ENCODE data around the gene ROR2.
A peak's percentile ranks its signal among the peaks of the same experiment; 100 is the strongest.
"Not testable (repeated sequence)": the region's sequence is repeated elsewhere in the genome, so short reads cannot be mapped to it uniquely, and the experiment has no call there.

ROR2 gene

DNA sequence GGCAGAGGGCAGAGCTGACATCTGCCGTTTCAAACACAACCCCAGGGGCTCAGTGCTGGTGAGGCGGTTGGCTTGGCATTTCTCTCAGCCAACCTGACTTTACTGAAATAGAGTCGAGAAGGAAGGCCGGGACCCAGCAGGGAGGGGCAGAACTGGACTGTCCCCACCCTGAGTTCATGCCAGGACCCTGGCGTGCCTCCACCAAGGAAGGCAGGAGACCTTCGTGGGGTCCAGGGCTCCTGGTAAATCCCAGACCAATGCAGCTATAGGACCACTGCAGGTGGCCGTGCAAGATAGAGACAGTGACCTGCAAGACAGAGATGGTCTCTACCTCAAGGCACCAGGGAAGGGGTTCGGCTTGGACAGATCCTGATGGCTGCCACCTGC is 132.9 kb downstream of the ROR2 start:
- DNase-seq (ENCODE audit: low read depth in 2 of 2), result no peak

DNA sequence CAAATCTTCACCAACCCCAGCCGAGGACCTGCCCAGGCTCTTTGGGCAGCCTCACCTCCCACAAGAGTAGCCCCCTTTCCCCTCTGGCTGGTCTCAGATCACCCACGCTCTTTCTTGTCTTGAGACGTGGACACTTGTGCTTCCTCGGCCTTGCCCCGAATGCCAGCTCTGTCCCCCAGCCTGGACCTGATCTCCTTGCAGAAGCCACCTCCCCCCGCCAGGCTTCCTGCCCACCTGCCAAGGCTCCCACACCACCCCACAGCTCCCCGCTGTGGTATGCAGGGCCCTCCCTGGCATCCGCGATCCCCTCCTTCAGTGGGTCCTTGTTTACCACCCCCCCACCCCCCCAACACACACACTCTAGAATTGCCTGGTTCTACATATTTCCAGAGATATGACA is 133.7 kb downstream of the ROR2 start:
- DNase-seq (ENCODE audit: low read depth in 2 of 2), result no peak

DNA sequence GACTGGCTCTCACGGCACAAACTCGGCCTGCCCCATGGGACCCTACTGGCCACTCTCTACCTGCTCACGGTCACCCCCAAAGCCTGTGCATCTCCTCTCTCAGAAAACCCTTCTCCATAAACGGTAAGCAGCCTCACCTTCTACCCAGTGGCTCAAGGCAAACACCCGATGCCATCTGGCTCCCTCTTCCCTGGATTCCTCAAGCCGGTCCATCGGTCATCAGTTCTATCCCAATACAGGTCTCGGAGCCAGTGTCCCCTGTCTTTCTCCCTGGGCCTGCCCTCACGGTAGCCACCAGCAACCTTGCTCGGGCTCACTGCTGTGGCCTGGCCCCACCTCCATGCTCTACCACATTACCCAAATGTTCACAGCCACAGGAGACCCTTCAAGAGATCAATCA is 134.1 kb downstream of the ROR2 start:
- DNase-seq (ENCODE audit: low read depth in 2 of 2), result no peak

DNA sequence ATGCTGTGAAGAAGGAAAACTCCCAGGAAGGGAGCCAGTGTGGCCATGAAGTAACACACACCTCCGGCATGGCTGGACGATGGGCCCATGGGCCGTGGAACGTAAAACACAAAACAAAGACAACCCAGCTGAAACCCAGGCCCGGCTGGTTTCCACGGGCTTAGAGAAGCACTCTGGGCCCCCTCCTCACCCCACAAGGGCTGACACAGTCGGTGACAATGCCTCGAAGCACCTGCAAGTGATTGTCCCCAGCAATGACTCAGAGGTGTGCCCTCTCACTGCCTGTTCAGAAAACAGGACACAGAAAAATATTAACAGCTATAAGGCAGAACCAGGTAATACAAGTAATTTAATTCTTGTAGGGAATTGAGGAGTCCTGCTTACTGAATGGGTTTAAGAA is 135.3 kb downstream of the ROR2 start:
- no peak for DNase-seq (ENCODE audit: low read depth in 2 of 2)

DNA sequence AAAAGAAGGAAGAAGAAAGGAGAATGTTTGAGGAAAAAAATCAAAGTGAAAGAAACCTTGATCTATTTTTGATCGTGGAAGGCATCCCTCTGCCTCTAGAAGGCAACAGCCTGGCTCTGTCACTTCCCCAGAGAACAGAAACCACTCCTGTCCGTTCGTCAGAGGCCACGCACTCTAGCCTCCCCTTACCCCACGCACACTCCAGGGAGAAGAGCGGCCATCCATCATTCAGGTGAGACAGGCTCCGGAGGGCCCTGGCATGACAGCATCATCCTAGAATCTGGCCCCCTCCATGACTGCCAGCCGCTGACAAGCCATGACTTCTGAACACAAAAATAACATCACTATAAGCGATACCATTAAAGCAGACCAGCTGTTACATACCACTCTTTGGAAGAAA is 135.8 kb downstream of the ROR2 start:
- no peak for DNase-seq (ENCODE audit: low read depth in 2 of 2)

DNA sequence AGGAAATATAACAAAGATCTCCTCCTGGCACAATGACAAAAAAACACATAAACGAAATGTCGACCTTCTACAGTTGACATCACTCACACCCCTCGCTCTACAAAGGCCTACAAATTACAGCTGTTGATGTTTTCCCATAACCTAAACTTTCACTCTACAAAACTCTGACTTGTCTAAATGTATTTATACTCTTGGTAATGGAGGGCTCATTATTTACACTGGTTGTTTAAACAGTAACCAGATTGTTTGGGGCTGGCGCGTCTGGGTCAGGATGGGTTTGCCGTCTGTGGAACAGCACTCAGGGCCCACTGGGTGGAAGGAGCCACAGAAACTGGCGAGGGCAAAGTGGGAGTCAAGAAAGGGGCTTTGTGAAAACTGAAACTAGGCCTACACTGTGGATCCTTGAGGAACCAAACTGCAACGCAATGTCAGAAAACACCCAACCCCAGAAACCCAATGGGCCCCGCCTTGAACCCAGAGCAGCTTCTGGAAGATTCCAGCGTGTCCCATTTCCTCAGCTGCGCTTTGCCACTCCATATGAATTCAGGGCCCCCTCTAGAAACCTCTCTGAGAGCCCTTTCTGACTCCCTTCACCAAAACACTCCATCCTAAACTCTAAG is 136.7 kb downstream of the ROR2 start:
- DNase-seq (ENCODE audit: low read depth in 2 of 2), result no peak

DNA sequence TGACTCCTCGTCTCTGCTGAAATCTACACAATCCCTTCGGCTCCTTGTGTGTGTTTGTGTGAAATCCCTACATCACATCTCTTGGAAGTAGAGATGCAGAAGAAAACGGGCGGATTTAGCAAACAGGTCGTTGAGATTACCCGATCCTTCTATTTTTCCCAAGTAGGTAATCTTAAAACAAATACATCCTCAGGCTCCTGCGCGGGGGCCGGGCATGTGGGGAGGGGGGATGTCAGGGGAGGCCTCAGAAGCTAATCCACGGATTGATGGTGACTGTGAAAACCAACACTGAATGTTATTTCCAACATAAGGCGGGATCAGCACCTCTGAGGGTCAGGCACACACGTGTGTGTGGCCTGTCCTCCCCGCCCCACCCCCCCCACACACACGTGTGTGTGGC is 137.8 kb downstream of the ROR2 start:
- DNase-seq (ENCODE audit: low read depth in 2 of 2), result no peak

DNA sequence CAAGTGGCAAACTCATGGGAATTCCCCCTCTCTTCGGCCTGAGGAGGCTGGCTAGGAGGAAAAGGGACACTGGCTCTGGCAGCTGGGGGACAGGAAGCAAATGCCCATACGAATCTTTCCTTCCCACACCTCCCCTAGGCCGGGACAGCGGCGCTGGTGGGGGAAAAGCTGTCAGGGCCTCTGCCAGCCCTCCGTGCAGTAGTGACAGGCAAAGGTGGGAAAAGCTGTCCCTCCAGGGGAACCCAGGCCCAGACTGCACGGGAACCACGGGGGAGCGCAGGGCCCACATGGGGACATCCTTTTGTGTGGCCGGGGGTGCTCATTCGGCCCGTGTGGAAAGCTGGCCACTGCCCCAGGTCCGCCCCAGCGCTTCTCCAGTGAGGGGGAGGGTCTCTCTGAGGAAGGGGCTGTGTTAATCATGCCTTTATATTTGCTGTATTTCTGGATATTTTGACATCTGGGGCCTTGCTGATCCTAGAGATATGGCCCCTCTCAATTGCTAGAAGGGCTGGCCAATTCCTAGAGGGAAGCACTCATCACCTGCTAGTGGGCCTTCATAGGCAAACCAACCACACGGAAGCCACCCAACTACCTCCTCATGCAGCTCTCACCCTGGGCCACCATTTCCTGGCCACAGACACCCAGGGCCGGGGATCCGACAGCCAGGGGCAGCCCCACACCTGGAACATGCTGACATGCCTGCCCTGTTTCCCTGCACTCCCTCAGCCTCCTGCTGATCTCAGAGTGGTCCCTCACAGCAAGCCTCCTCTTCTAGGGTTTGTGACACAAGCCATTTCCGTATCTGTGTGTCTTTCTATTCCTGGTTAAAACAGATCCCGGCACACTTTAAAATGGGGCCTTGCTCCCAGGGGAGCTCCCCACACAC is 138.8 kb downstream of the ROR2 start:
- no peak for DNase-seq (ENCODE audit: low read depth in 2 of 2)

DNA sequence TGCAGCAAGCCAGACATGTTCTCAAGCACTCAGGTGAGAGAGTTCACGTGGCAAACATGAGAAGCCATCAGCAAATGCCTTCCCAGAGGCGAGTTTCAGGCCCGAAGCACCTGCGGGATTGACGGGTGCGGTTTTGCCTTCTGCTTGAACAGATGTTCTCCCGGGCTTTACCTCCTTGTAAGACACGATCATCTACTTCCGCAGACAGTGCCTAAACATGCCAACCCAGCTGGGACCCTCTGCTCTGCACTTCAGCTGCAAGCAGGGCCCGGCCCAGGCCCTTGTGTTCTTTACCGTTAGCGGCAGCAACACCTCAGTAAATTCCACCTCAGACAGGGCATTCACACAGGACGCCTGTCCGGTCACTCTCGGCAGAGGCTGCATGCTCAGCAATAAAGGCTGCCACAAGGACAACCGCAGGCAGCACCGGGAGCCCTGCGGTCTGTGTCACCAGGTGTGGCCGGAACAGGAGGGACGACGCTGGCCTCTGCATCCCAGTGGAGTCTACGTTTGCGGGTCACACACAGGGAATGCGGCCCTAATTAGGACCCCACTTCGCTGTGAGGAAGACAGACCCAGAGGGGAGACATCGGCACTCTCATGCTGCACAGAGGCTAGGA is 139.6 kb downstream of the ROR2 start:
- DNase-seq (ENCODE audit: low read depth in 2 of 2), result no peak

DNA sequence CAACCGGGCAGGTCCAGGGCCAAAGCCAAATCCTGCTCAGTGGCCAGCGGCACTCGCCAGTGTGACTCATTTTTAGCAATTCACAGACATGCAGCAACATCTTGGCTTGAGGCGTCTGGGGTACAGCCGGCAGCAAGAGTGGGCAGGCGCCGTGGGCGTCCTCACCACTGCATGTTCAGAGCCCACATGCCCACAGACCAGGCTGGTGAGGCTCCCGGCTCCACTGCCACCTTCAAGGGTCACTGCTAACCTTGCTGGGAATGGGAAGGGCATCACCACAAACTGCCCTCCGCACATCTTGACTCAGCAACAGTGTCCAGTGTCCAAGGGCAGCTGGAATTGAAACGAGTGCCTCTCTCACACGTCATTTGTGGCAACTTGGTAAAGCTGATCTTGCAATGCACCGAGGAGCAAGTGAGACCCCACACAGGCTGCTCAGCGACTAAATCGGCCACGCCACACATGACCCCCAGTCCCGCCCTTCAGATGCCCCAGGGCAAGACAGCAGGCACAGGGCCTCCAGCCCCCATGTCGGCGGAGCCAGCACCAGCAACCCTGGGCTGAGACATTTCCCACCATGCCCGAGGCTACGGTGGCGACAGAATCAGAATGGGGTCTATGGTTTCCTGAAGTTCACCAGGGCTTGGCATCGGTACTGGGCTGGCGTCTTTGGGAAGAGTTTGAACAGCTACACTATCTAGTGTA is 140.3 kb downstream of the ROR2 start:
- DNase-seq (ENCODE audit: low read depth in 2 of 2), result no peak

DNA sequence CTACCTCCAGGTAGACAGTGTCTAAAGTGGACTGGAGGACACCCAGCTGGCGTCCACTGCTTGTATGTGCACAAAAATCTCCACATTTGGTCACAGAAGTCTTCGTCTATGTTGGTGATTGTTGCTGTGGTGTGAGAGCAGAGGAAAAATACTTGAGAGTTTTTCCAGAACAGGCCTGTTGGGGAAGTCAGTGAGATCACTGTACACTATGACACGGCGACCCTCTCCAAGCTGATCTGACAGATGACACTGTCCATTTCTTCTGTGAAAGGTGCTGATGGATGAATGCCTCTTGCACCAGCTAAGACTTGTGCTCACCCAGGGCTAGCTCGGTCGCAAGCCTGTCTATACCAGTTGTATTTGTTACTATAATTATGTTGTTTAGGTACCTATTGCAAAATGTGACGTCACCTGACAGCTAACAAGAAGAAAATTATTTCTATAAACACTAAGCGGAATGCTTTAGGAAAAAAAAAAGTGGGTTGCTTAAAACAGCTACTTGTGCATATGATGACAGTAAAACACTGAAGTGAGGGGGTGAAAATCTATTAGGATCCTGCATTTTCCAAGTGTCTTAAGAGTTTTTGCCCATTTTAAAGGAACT is 142.3 kb downstream of the ROR2 start:
- no peak for DNase-seq (ENCODE audit: low read depth in 2 of 2)

DNA sequence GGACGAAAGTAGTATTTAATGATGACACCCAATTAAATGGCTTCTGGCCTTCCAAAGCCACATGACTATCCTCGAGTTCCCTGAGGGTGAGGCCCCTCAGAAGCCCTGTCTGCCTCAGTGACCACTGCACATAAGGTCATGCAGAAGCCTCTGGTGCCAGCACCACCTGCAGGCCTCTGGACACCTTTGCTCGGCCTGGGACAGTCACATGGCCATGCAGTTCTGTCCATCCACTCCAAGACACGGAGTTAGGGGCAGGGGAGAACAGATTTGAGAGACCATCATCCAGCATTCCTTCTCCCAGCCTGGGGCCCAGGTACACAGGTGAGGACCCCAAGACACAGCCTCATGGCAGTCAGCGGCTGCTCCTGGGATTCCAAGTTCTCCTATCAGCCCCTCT is 145.0 kb downstream of the ROR2 start:
- DNase-seq (ENCODE audit: low read depth in 2 of 2), result no peak

DNA sequence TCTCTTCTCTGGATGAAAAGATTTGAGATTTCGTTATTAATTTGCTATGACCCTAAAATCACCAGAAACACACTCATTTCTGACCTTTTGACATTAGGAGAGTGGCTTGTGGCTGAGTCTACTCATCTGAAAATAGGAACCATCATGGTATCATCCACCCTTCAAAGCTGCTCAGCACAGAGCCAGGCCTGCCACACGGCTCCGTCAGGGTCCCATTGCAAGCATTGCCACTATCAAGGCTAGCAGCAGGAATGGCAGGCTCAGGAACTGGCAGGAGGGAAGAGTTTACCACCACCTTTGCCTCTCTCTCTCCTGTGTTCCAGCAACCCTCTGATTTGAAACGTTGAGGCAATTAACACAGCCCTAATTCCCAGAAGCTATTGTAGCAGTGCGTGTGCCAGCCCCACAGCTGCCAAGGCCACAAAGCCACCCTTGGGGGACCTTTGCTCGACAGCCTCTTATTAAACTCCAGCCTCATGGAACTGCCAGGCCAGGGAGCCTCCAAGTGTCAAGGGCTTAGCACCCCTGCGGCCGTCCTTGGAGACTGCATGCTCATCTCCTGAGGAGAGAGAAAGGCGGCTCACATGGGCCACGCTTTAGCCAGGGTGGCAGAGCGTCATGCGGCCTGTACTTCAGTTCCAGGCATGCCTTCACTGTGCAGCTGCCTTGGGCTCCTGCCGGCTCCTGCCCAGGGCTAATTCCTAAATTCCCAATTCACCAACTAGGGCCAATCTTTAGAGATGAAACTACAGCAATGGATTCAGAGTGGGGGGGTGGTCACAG is 145.9 kb downstream of the ROR2 start:
- DNase-seq (ENCODE audit: low read depth in 2 of 2), result no peak

DNA sequence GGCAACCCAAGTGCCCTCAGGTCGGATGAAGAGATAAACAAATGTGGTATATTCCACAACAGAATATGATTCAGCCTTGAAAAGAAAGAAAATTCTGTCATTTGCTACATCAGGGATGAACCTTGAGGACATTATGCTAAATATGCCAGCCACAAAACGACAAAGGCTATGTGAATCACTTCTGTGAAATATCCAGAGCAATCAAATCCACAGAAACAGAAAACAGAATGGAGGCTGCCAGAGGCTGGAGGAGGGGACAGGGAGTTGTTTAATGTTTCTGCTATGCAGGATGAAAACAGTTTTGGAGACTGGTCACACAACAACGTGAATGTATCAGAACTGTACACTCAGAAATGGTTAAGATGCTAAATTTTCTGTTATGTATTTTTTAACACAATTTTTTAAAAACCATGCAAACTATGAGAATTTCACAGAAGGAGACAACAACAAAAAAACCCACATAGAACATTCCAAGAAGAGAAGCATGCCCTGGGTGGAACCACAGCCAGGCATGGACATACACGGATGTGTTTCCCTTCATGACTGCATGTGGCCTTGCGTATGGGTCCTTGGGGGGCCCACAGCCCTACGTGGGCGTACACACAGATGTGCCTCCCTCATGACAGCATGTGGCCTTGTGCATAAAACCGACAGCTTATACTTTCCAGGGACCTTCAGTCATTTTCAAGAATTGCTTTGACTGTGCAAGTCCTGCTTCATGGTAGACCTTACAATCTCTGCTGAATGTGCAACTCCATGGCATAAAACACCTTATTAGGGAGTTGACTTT is 146.7 kb downstream of the ROR2 start:
- no peak for DNase-seq (ENCODE audit: low read depth in 2 of 2)

DNA sequence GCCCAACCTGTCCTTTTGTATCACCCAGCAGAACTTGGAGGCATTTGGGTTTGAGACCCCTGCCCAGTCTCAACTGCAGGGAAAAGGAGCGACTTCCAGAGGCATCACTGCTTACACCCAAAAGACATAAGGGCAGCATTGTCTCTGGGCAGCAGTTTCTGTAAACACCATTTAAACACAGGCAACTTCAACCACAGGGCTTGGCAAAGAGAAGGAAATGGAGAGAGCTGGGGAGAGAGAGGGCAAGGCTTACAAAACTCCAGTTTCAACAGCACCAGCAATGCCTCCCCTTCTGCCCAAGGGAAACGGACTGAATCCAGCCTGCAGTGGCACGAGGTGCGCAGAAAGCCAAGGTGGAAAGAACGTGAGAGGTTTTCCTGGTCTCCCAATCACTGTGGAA is 147.6 kb downstream of the ROR2 start:
- DNase-seq (ENCODE audit: low read depth in 2 of 2), result no peak

DNA sequence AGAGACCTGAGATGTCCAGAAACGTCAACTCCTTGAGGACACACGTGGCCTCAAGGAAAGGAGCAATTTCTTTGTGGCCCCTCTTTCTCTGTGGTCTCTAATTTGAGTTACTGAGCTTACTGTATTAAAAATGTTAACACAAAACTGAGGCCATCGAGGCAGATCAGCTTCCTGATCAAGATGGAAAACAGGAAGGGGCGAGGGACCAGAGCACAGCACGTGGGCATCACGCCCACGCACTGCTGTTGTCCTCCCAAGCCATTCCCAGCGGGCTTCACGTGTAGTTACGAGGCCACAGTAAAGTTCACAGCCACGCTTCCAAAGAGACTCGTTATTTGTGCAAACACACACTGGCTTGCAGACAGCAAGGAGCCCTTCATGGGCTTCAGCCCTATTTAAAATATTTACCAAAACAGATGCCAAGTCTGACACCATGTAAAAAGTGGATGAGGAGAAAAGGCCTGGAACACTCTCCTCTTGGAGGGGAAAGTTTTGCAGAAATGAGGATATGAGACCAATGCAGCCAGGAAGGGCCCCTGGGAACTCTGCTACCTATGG is 149.5 kb downstream of the ROR2 start:
- no peak for DNase-seq (ENCODE audit: low read depth in 2 of 2)

DNA sequence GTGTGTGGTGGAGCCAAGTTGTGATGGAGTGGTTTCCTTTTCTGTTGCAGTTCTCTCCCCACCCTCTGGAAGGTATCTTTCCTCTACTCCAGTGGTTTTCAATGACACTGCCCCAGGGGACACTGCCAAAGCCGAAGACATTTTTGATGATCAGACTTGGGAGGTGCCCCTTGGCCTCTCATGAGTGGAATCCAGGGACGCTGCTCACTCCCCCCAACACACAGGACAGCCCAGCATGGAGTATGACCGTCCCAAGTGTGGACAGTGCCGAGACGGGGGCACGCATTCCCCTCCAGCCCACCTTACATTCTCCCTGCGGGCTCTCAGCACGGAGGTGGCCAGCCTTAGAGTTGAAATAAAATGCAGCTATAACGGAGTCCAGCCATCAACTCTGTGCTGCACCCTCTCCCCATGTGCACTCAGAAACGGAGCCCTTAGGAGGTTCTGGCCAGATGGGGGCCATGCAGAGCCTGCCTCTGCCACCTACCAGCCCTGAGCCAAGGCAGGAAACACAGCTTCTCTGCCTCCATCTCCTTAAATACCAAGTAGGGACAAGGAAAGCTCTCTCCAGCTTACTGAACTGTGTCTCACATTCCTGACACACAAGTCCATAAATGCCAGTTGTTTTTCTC is 150.8 kb downstream of the ROR2 start:
- no peak for DNase-seq (ENCODE audit: low read depth in 2 of 2)

DNA sequence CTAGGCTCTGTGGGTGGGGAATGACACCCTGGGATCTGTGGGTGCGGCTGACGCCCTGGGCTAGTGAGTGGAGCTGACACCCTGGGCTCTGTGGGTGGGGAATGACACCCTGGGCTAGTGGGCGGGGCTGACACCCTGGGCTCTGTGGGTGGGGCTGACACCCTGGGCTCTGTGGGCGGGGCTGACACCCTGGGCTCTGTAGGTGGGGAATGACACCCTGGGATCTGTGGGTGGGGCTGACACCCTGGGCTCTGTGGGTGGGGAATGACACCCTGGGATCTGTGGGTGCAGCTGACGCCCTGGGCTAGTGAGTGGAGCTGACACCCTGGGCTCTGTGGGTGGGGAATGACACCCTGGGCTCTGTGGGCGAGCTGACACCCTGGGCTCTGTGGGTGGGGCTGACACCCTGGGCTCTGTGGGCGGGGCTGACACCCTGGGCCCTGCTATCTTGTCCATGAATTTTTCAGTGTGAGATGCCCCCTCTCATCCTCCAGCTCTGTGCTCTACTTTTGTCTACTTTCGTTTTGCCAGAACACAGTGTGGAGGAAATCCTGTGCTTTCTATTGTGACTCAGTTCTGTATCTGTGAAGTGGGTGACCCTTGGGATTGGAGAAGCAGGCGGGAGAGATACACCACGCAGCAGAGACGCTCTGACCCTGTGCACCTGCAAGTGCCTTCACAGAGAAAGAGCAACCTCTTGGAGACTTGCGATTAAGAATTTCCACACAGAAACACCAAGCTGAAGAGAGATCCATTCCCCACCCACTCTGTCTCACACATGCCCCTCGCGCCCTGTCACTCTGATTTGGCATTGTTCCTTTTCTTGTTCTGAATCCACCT is 151.5 kb downstream of the ROR2 start:
- DNase-seq (ENCODE audit: low read depth in 2 of 2), result peak in 1 of 2 donors; percentile 24

DNA sequence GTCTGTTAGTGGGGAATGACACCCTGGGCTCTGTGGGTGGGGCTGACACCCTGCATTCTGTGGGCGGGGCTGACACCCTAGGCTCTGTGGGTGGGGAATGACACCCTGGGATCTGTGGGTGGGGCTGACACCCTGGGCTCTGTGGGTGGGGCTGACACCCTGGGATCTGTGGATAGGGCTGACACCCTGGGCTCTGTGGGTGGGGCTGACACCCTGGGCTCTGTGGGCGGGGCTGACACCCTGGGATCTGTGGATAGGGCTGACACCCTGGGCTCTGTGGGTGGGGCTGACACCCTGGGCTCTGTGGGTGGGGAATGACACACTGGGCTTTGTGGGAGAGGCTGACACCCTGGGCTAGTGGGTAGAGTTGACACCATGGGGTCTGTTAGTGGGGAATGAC is 152.5 kb downstream of the ROR2 start:
- not testable (repeated sequence) for DNase-seq (ENCODE audit: low read depth in 2 of 2)
